Tongue (tissue), 2 donors: ENCODE measurements around the gene SLC25A23. TPM values are rescaled to one million over a fixed set of nuclear protein-coding genes. Genes with fewer than 3 reads are reported as not detected.

Source experiments
- DNase-seq: peaks from one replicate; pipeline ENCODE4 v3.0.0-alpha.2; 2015
- total RNA-seq: library from RNA; depleted of rRNA; stranded (reverse); fragments of >200 nt; gene quantifications from one replicate; pipeline ENCODE4 v1.2.3, GENCODE V29; 2014

SLC25A23 gene
- total RNA-seq, 1 donor from 2014 or later: 46.7 TPM

DNA sequence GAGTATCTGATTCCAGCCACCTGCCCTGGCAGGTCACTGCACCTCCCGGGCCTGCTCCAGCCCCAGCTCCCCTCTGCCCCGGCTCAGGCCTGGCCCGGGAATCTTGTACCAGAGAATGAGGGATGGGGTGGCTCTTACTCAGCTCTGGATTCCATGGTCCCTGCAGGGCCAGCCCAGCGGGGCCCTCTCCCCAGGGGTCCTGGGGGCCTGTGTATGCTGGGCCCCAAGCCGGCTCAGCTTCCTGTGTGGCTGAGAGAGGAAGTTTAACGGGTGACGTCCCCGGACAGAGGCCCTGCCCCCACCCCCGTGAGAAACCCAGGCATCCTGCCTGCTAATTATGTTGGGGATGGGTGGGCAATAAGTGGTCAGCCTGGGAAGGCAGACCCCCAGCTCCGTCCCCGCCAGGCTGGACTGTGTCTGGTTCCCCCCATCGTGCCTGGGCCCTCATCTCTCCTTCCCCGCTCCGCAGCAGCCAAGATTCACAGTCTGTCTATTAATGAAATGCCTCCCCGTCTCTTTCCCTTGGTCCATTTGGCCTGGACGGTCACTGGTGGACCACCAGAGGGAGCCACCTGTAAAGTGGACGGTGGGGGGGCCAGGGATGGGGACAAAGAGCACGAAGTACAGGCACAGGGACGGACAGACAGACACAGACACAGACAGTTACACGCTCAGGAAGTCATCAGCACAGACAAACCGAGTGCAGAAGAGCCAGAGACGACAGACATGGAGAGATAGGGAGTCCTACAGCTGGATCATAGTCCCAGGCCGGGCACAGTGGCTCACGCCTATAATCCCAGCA lies 22.1 kb upstream of the SLC25A23 start, which contains the start of gene DENND1C:
TSS of gene DENND1C (minus strand) at position 247 of the 802 bp plus-strand sequence. CDS start at position 155, 92 bp downstream.
- no peak for DNase-seq

DNA sequence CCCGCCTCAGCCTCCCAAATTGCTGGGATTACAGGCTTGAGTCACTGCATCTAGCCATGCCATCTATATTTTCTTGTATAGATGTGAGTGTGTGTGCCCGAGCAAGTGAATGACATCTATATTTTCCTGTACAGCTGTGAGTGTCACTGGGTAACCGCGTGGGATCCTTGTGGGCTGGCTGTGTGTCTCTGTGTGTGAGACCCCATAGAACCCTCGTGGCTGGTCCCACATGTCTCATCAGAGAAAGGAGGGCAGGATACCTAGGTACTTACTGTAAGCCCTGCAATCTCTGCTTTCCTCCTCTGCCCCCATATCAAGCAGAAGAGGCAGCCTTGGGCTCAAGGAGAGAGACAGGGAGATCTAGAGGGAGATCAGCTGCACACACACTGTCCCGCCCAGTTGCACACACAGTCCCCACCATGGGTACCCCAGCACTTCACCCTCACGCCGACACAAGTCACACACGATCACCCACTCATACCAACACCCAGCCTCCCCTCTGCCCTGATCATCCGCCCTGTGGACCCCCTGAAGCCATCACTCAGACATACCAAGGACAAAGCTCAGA lies 21.3 kb upstream of the SLC25A23 start:
- DNase-seq: no peak

DNA sequence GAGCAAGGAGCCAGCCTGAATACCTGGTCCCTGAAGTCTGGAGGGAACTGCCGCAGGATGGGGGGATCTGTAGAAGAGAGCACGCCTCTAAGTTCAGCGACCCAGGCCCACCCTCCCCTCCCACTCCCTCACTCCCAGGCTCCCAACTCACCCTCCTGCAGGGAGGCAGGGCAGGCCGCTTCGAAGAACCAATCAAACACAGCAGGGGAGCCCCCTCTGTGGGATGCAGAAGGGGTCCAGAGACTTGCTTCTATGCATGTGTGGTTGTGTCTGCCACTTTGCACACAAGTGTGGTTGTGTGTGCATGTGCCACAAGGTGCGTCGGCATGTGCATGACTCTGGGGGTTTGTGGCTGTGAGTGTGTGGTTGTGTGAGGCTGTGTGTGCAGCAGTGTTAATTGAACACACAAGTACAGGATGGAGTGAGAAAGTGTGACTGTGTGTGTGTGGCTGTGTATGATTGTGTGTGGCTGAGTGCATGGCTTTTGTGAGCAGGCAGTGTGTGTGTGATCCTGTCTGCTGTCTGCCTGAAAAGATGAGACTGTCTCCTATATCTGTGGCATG lies 20.3 kb upstream of the SLC25A23 start:
- DNase-seq: no peak

DNA sequence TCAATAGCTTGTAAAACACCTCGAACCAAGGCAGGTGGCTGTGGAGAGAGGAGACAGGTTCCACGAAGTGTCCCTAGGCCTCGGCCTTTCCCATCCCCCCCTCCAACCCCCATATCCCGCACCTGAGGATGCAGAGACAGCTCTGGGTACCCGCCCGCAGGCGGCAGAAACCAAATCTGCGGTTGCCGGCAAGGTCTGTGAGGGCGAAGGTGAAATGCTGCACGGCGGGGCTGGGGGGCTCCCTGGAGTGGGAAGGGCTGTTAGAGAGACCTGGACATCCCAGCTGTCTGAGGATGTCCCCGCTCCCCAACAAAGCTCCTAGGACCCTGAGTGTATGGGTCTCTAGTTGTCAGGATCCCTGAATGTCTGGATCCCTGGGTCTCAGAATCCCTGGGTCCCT lies 19.2 kb upstream of the SLC25A23 start:
- DNase-seq: no peak

DNA sequence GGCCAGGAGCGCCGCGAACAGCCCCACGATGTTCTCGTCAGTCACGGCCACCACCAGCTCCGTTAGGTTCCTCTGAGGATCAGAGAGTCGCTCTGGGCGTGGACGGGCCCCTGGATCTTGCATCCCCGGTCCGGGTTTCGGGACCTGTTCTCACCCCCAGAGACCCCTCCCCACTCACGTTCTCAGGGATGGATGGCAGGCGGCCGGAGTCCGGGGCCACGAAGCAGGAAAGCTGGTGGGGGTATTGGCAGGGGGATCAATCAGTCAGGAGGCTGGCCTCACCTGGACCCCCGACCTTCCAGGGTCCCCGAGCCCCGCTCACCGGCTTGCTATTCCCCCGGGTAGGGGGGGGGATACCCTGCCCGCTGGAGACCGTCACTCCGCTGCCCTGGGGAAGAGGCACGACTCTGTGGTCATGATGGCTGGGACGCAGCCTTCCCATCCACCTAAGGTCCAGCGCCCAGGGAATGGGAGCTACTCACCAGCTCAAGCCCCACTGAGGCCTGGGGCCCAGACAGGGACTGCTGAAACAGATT lies 17.4 kb upstream of the SLC25A23 start:
- DNase-seq: no peak

DNA sequence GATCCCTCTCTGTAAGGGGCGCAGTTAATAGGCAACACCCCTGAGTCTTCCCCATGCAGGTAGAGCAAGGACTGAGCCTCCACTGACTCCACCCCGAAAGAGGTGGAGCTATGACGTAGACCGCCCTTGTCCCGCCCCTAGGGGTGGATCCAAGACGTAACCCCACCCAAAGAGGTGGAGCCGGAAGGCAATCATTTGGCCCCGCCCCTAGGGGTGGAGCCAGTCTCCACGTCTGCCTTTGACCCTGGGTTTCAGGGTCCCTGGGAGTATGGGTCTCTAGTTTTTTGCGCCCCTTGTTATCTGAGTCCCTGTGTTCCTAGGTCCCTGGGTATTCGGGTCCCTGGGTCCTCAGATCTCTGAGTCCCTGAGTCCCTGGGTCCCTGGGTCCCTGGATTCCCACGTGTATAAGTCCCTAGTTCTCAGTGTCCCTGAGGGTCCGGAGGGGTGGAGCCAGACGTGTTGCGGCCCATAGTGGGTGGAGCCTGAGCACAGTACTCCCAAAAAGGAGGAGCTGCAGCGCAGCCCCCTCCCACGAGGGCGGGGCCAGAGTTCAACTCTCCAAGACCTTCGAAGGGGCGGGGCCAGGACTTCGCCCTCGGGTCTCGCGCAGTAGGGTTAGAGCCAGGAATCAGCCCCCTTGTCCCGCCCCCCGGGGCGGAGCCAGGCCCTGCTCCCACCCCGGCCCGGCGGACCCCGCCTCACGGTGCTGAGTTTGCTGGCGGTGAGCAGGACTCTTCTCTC lies 16.7 kb upstream of the SLC25A23 start:
- DNase-seq: peak; percentile 47

DNA sequence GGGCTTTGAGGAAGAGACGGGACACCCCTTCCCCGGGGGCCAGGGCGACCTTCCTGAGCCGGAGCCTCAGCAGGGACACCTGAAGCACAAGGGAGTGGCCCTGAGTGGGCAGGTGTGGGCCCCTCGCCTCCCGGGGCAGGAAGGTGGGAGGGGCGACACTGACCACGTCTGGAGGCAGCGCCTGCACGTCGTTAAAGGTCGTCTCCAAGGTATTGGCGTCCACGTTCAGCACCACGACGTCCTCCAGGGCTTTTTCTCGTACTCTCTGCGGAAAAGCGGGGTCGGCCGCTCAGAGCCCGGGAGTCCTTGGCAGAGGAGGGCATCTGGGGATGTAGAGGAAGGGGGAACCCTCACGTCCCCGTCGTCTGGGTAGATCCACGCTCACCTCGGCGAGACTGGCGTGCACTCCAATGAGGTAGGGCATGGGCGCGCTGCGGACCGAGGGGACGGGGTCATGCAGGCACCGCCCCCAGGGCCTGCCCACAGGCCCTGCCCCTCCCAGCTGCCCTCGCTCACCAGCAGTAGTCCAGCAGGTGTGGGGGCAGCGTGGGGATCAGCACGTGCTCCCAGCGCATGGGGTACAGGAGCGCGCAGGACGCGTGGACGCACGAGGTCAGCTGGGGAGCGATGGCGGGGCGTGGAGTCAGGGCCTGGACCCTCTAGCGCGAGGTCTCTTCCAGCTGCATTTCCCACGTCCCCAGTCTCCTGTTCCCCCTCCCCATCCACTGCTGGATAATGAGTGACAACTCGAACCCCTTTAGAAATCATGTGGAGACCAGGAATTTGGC lies 15.9 kb upstream of the SLC25A23 start:
- DNase-seq: no peak

DNA sequence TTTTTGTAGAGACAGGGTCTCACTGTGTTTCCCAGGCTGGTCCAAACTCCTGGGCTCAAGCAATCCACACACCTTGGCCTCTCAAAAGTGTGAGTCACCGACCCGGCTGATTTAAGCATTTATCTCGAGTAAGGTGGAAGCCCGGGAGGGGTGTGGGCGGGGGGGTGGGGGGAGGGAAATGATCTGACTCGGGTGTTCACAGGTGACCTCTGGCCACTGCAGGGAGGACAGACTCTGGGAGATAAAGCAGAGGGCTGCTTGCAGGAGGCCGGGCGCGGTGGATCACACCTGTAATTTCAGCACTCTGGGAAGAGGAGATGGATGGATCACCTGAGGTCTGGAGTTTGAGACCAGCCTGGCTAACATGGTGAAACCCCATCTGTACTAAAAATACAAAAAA lies 14.1 kb upstream of the SLC25A23 start:
- no peak for DNase-seq

DNA sequence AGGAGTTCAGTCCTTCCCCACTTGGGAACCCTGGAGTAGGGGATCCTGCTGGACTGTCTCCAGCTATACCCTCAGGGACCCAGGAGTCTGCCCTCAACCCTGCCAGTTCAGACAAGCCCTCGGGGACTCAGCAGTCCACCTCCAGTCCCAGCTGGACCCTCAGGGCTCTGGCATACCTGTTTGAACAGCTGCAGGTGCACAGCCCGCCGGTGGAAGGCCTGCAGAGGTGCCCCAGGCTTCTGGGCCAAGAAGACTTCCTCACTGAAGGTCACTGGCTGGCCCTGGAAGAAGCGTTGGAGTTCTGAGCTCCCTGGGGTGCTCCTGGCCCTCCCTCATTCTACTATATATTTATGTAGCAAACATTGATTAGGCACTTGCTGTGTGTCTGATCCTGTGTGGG lies 13.1 kb upstream of the SLC25A23 start:
- DNase-seq: no peak

DNA sequence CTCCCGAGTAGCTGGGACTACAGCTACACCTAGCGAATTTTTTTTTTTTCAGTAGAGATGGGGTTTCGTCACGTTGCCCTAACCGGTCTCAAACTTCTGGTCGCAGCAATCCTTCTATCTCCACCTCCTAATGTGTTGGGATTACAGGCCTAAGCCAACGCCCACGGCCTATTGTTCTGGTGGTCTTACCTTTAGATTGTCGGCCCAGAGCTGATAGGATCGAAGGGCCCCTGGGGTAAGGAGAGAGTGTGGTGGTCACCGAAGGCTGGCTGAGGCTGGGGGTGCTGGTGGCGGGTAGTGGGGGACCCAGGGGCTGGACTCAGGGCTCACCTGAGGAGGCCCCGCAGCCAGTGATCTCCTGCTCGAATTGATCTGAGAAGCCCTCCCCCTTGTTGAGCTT lies 11.5 kb upstream of the SLC25A23 start:
- no peak for DNase-seq

DNA sequence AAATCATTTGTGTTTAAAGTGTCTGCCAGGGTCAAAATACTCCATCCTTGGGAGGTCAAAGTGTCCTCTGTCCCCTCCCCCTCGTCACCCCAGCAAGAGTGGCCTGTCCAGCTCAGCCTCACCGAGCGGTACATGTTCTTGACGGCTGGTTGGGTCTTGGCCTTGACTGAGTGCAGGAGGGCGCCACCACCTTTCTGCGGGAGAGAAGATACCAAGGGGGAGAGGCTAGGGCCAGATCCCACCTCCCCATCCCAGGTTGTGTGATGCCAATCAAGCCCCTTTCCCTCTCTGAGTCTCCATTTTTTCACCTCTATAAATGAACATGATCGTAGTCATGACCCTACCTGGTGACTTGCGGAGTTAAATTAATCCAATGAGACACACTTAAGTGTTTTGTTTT lies 10.6 kb upstream of the SLC25A23 start:
- DNase-seq: no peak

DNA sequence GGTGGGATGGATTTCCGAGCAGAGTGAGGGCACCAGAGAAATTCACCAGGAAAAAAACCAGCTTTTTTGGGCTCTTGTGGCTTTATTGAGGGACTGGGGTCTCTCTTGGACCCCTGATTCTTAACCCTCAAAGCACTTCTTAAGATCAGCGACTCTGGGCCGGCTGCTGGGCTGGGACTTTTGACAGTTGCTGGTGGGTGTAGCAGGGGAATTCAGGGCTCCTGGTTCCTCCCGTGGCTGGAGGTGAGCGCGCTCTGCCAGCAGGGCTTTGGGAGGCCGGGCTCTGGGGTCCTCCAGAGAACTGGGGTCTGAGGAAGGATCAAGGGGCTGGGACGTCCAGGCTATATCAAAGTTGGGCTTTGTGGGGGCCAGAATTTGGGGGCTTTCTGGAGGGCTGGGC lies 7.8 kb upstream of the SLC25A23 start:
- no peak for DNase-seq

DNA sequence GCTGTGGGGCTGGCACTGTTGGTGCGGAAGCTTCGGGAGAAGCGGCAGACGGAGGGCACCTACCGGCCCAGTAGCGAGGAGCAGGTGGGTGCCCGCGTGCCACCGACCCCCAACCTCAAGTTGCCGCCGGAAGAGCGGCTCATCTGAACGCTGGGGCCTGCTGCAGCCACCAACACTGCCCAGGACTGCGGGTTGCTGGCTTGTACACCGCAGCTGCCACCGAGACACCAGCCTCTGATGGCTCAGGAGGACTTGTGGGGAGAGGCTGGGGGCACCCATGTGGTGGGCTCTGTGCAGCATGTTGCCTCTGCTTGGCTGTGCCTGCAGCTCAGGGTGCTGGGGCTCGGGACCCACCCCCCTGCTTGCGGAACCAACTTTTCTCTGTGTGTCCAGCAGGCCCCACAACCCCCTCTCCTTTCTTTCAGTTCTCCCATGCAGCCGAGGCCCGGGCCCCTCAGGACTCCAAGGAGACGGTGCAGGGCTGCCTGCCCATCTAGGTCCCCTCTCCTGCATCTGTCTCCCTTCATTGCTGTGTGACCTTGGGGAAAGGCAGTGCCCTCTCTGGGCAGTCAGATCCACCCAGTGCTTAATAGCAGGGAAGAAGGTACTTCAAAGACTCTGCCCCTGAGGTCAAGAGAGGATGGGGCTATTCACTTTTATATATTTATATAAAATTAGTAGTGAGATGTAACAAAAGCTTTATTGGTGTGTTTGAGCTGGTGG lies 7.1 kb upstream of the SLC25A23 start:
- DNase-seq: no peak

DNA sequence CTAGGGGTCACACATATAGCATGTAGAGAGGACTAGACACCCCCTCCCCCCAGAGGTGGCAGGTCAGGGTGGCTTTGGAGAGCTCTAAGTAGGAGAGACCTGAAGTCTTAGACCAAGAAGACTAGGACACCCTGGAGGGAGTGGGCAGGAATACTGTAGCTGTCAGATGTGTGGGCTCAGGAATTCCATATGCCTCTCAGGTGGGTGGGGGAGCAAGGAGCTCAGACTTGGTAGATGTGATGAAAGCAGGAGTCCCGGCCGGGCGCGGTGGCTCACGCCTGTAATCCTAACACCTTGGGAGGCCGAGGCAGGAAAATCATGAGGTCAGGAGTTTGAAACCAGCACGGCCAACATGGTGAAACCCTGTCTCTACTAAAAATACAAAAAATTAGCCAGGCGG lies 6.1 kb upstream of the SLC25A23 start:
- no peak for DNase-seq

DNA sequence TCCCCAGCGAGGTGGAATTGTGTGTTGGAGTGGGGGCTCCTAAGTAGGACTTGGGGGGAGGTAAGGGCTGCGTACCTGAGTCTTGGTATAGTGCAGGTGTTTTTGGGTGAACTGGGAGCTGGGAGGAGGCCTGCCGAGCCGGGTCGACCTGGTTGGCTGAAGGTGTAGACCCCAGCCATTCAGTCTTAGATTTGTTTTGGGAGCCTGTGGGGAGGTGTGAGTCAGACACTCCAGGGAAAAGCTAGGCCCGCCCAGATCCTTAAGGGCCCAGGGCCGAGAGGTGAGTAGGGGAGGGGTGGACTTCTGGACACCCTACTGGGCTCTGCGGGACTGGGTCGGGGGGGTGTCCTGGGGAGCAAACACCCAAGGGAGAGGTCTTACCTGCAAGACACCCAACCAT lies 5.4 kb upstream of the SLC25A23 start:
- no peak for DNase-seq

DNA sequence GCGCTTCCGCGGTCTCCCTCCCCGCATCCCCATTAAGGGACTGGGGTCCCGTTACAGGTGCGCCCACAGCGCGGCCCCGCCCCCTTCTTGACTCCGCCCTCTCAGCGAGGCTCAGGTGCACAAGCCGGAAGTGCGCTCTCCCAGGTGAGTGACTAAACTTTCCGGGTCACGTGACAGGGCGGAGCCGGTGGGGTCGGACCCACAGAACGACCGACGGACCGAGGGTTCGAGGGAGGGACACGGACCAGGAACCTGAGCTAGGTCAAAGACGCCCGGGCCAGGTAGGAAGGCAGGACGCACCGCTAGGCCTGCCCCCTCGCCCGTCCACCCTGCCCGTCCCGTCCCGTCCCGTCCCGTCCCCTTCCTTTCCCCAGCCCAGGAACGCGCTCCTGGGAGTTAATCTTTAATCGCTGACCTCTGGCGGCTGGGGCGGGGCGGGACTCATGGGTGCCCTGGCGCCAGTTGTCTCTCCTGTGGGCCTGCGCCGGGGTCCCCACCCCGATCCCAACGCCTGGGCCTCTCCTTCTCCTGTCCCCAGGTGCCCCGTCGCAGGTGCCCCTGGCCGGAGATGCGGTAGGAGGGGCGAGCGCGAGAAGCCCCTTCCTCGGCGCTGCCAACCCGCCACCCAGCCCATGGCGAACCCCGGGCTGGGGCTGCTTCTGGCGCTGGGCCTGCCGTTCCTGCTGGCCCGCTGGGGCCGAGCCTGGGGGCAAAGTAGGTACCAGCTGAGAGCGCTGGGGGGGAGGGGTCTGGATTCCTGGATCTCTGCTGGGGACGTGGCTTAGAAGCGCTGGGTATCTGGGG lies 4.7 kb upstream of the SLC25A23 start, which contains the start of gene CRB3:
TSS of gene CRB3 (plus strand) at position 202 of the 804 bp plus-strand sequence. CDS start at position 633, 431 bp downstream.
- DNase-seq: peak; percentile 38

DNA sequence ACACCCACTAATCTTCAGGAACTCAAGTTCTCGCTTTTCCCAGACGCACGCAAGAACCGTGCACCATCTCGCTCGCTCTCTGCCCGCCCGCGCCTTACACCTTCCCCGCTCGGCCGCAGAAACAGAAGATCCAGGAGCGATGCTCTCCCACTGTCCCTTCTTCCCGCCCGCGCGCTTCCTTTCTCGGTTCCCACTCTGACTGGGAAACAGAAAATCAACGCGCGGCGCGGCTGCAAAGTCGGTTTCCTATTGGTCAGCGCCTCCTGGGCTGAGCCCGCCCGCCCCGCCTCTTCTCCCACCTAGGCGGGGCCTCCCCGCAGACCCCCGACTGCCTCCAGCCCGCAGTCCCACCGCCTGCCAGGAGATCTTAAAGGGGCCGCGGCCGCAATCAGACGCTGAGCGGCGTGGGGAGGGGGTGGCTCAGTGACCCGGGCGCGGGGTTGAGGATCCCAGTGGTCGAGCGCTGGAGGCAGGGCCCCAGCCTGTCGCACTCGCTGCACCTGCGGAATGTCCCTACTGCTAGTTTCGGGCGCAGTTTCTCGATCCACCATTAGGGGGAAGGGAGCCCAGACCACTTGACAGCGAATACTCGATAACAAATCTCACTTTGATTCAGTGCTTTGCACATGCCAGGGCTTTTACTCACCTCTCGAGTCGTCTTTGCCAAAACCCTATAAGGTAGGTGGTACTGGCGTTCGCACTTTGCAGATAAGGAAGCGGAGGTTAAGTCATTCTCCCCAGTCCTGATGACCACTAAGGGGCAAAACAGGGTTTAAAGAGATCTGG lies 700 bp upstream of the SLC25A23 start:
- DNase-seq: peak; percentile 99

DNA sequence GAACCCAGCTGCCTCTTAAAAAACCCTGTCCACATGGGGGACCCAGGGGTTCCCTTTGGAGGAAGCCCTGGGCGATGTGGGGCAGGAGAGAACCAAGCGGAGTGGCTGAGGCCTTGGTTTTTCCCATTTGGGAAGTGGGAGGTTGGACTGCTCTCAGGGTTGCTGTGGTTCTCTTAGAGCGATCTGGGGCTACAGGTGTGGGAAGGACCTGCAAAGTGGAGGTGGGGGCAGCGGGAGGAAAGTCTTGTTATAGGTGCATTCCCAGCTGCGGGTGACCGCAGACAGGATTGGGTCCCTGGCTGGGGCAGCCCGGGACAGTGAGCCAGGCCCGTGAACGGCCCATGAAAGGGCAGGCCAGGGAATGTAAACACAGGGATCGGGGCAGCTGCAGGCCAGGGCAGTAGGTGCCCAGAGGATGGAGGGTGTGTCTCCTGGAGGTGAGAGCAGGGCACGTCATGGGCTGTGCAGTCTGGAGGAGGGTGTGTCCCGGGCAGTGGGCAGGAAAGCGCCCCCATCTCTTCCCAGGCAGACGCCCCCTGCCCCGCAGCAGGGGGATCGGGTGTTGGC lies 814 bp downstream of the SLC25A23 start:
- DNase-seq: no peak
